WI38 (cell line): ENCODE data around the gene MYRIP.

Experiments
- H3K4me3 ChIP-seq: 2 replicates; pipeline ENCODE4 v1.5.1; 2011; ENCODE audit warnings: low read depth, mild to moderate bottlenecking, control low read depth, low read length
- CTCF ChIP-seq: IDR thresholded peaks from 2 replicates; pipeline ENCODE4 v1.5.1; 2012; ENCODE audit warnings: low read depth, mild to moderate bottlenecking, control low read depth, low read length

MYRIP gene

GRCh38 chr3:40108643-40109042, 299.2 kb downstream of the MYRIP start:
- TF ChIP-seq CTCF: no peak
- H3K4me3 ChIP-seq: no peak overlapping the region

GRCh38 chr3:40109641-40110490, 300.5 kb downstream of the MYRIP start:
- H3K4me3 ChIP-seq: no peak overlapping the region
- no peak for TF ChIP-seq CTCF

GRCh38 chr3:40116478-40117177, 307.2 kb downstream of the MYRIP start:
- no peak for TF ChIP-seq CTCF

GRCh38 chr3:40118091-40118490, 308.7 kb downstream of the MYRIP start:
- TF ChIP-seq CTCF: no peak
- H3K4me3 ChIP-seq: no peak overlapping the region

More at GRCh38 chr3:40116478-40117177, 307.2 kb downstream of the MYRIP start:
- no peak overlapping the region for H3K4me3 ChIP-seq

- no peak overlapping the region for H3K4me3 ChIP-seq
- TF ChIP-seq CTCF: no peak
Observed at GRCh38 chr3:40120067-40120692, 310.8 kb downstream of the MYRIP start.

- no peak for TF ChIP-seq CTCF
- H3K4me3 ChIP-seq: no peak overlapping the region
Observed at GRCh38 chr3:40120806-40121205, 311.4 kb downstream of the MYRIP start.
